H9 (cell line): Measurements from ENCODE around the gene TENM4. TPM values are rescaled to one million over a fixed set of nuclear protein-coding genes. Genes with fewer than 3 reads are reported as not detected.

Experiments used
- DNase-seq: peaks from one replicate; pipeline ENCODE4 v3.0.0-alpha.2; 2017
- H2AFZ ChIP-seq: one replicate; pipeline ENCODE4 v1.6.1; 2013; ENCODE audit warnings: mild to moderate bottlenecking, low read length, control low read depth, moderate library complexity
- H2AK5ac ChIP-seq: 2 replicates; pipeline ENCODE4 v1.6.1; 2013; ENCODE audit warnings: low read length, control low read depth, mixed read lengths; ENCODE audit not compliant: insufficient read length
- H2BK120ac ChIP-seq: one replicate; pipeline ENCODE4 v1.6.1; 2013; ENCODE audit warnings: low read depth, mild to moderate bottlenecking, low read length, control low read depth, inconsistent platforms; ENCODE audit not compliant: poor library complexity, severe bottlenecking
- H2BK12ac ChIP-seq: 2 replicates; pipeline ENCODE4 v1.6.1; 2013; ENCODE audit warnings: low read length, control low read depth, mixed read lengths, low read depth; ENCODE audit not compliant: insufficient read length
- H2BK15ac ChIP-seq: 2 replicates; pipeline ENCODE4 v1.6.1; 2013; ENCODE audit warnings: low read depth, low read length, control low read depth
- H2BK20ac ChIP-seq: one replicate; pipeline ENCODE4 v1.6.1; 2013; ENCODE audit warnings: low read depth, mild to moderate bottlenecking, low read length, control low read depth, inconsistent platforms; ENCODE audit not compliant: poor library complexity, severe bottlenecking
- H2BK5ac ChIP-seq: 2 replicates; pipeline ENCODE4 v1.6.1; 2013; ENCODE audit warnings: low read length, control low read depth, mixed read lengths; ENCODE audit not compliant: insufficient read length
- H3K14ac ChIP-seq: 2 replicates; pipeline ENCODE4 v1.6.1; 2013; ENCODE audit warnings: low read length, control low read depth; ENCODE audit not compliant: insufficient read depth
- H3K18ac ChIP-seq: 2 replicates; pipeline ENCODE4 v1.6.1; 2013; ENCODE audit warnings: low read depth, mild to moderate bottlenecking, mixed read lengths, low read length, control low read depth; ENCODE audit not compliant: insufficient read length
- H3K23ac ChIP-seq: 2 replicates; pipeline ENCODE4 v1.6.1; 2013; ENCODE audit warnings: low read length, control low read depth, mixed read lengths, low read depth; ENCODE audit not compliant: insufficient read length
- H3K23me2 ChIP-seq: 2 replicates; pipeline ENCODE4 v1.6.1; 2013; ENCODE audit warnings: low read depth, mild to moderate bottlenecking, mixed read lengths, low read length, control low read depth; ENCODE audit not compliant: insufficient read length, poor library complexity, severe bottlenecking
- H3K27ac ChIP-seq: 2 replicates; pipeline ENCODE4 v1.5.1; 2013; ENCODE audit warnings: low read length, control low read depth, mixed read lengths, low read depth; ENCODE audit not compliant: insufficient read length
- H3K27me3 ChIP-seq: 2 replicates; pipeline ENCODE4 v1.6.1; 2013; ENCODE audit warnings: low read length, control low read depth, inconsistent platforms; ENCODE audit not compliant: insufficient read depth
- H3K4ac ChIP-seq: 2 replicates; pipeline ENCODE4 v1.6.1; 2013; ENCODE audit warnings: low read depth, mild to moderate bottlenecking, control low read depth, inconsistent platforms, low read length, moderate library complexity
- H3K4me1 ChIP-seq: 2 replicates; pipeline ENCODE4 v1.6.1; 2013; ENCODE audit warnings: low read length, control low read depth, inconsistent platforms; ENCODE audit not compliant: insufficient read depth
- H3K4me2 ChIP-seq: 2 replicates; pipeline ENCODE4 v1.6.1; 2013; ENCODE audit warnings: low read length, control low read depth, mixed read lengths; ENCODE audit not compliant: insufficient read length, insufficient read depth
- H3K56ac ChIP-seq: 2 replicates; pipeline ENCODE4 v1.6.1; 2013; ENCODE audit warnings: low read depth, mild to moderate bottlenecking, mixed read lengths, low read length, control low read depth; ENCODE audit not compliant: insufficient read length
- H3K79me1 ChIP-seq: 2 replicates; pipeline ENCODE4 v1.6.1; 2013; ENCODE audit warnings: low read depth, mild to moderate bottlenecking, moderate library complexity, low read length, control low read depth, inconsistent platforms; ENCODE audit not compliant: insufficient read depth, poor library complexity, severe bottlenecking
- H3K79me2 ChIP-seq: 2 replicates; pipeline ENCODE4 v1.6.1; 2013; ENCODE audit warnings: low read length, control low read depth, inconsistent platforms; ENCODE audit not compliant: insufficient read depth
- H3K9ac ChIP-seq: 2 replicates; pipeline ENCODE4 v1.6.1; 2013; ENCODE audit warnings: low read length, control low read depth, mixed read lengths; ENCODE audit not compliant: insufficient read length; ENCODE audit errors: extremely low read depth
- H3K9me3 ChIP-seq: one replicate; pipeline ENCODE4 v1.6.1; 2013; ENCODE audit warnings: low read depth, low read length, inconsistent platforms; ENCODE audit not compliant: control insufficient read depth
- H3T11ph ChIP-seq: one replicate; pipeline ENCODE4 v1.6.1; 2013; ENCODE audit warnings: mild to moderate bottlenecking, low read length, control low read depth, inconsistent platforms
- H4K20me1 ChIP-seq: one replicate; pipeline ENCODE4 v1.6.1; 2013; ENCODE audit not compliant: control insufficient read depth, insufficient read length, insufficient read depth
- H4K5ac ChIP-seq: 2 replicates; pipeline ENCODE4 v1.6.1; 2013; ENCODE audit warnings: low read depth, mild to moderate bottlenecking, mixed read lengths, low read length, control low read depth; ENCODE audit not compliant: insufficient read length
- H4K8ac ChIP-seq: replicated peaks from 2 replicates; pipeline ENCODE4 v1.6.1; 2013; ENCODE audit warnings: low read length, control low read depth, mixed read lengths, low read depth; ENCODE audit not compliant: insufficient read length
- H4K91ac ChIP-seq: 2 replicates; pipeline ENCODE4 v1.6.1; 2013; ENCODE audit warnings: low read depth, mild to moderate bottlenecking, moderate library complexity, mixed read lengths, low read length, control low read depth; ENCODE audit not compliant: insufficient read length
- H3K27ac Mint-ChIP-seq, 3 experiments: 2 replicates in 2 of 3; 3 replicates in 1 of 3; pipeline ENCODE4 v1.8.0; 2020 to 2021; ENCODE audit warnings: mixed read lengths in 3 of 3, mild to moderate bottlenecking in 1 of 3, moderate library complexity in 1 of 3
- H3K27me3 Mint-ChIP-seq: 2 replicates; pipeline ENCODE4 v1.8.0; 2021; ENCODE audit warnings: low read depth, mild to moderate bottlenecking, moderate library complexity, mixed read lengths
- H3K36me3 Mint-ChIP-seq, 3 experiments: 2 replicates in 2 of 3; 3 replicates in 1 of 3; pipeline ENCODE4 v1.8.0; 2020 to 2021; ENCODE audit warnings: low read depth in 3 of 3, mixed read lengths in 3 of 3; ENCODE audit not compliant: insufficient read depth in 1 of 3
- H3K4me1 Mint-ChIP-seq, 2 experiments: 2 replicates each; pipeline ENCODE4 v1.8.0; 2020; ENCODE audit warnings: mixed read lengths in 2 of 2
- H3K4me3 Mint-ChIP-seq, 2 experiments: 2 replicates in 1 of 2; 3 replicates in 1 of 2; pipeline ENCODE4 v1.8.0; 2020 to 2021; ENCODE audit warnings: mild to moderate bottlenecking in 2 of 2, mixed read lengths in 2 of 2, moderate library complexity in 1 of 2
- H3K9me3 Mint-ChIP-seq, 2 experiments: 2 replicates in 1 of 2; 3 replicates in 1 of 2; pipeline ENCODE4 v1.8.0; 2020; ENCODE audit warnings: mild to moderate bottlenecking in 2 of 2, mixed read lengths in 2 of 2, moderate library complexity in 1 of 2
- WGBS: extraction: QIAGEN DNeasy Blood & Tissue Kit; methylation state at CpG from one replicate; pipeline ENCODE4 v1.1.7; 2013; ENCODE audit warnings: missing lambda C conversion rate, low lambda C conversion rate, mixed read lengths; ENCODE audit not compliant: insufficient read length; ENCODE audit errors: extremely low coverage; 5-methylcytosine and 5-hydroxymethylcytosine counted together
- total RNA-seq: library from RNA; stranded (reverse); gene quantifications from 2 replicates; pipeline ENCODE4 v1.2.1, GENCODE V29; 2021
- TF ChIP-seq, protein P1 (sequence below): fragments of 200-600 bp; sonication (generic); conservative IDR thresholded peaks from 3 replicates; pipeline ENCODE4 v1.8.0; 2021; ENCODE audit warnings: antibody characterized with exemption, mild to moderate bottlenecking

The TENM4 gene
- total RNA-seq, 1 experiment from 2014 or later = 4.6 TPM

DNA sequence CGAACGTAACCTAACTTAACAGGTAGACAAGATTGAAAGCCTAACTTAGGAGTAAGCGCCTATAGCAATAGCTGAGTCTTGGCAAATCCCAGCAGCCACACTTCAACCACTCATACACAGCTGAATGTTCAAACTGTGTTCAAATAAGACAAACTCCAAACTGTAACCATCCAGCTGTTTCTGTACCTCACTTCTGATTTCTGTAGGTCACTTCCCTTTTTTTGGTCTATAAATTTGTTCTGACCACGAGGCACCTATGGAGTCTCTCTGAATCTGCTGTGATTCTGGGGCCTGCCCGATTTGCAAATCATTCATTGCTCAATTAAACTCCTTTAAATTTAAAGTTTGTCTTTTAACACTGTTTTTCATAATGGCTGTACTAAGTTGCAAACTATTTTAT, 8.2 kb upstream of the TENM4 start:
- TF ChIP-seq, protein P1, sequence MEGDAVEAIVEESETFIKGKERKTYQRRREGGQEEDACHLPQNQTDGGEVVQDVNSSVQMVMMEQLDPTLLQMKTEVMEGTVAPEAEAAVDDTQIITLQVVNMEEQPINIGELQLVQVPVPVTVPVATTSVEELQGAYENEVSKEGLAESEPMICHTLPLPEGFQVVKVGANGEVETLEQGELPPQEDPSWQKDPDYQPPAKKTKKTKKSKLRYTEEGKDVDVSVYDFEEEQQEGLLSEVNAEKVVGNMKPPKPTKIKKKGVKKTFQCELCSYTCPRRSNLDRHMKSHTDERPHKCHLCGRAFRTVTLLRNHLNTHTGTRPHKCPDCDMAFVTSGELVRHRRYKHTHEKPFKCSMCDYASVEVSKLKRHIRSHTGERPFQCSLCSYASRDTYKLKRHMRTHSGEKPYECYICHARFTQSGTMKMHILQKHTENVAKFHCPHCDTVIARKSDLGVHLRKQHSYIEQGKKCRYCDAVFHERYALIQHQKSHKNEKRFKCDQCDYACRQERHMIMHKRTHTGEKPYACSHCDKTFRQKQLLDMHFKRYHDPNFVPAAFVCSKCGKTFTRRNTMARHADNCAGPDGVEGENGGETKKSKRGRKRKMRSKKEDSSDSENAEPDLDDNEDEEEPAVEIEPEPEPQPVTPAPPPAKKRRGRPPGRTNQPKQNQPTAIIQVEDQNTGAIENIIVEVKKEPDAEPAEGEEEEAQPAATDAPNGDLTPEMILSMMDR = no peak
- Histone ChIP-seq H2BK20ac (no peak overlapping the region), H3K4ac (no peak overlapping the region), H4K5ac (no peak overlapping the region), H3K9ac (no peak overlapping the region), H2AFZ (no peak overlapping the region), H2AK5ac (no peak overlapping the region), H4K8ac (no peak overlapping the region), H3K79me2 (no peaks in the 10 kb centered on the region), H3K23ac (no peak overlapping the region), H3K4me2 (no peak overlapping the region), H2BK120ac (no peak overlapping the region), H3K4me1 (no peaks in the 10 kb centered on the region), H2BK5ac (no peak overlapping the region), H3K23me2 (no peaks in the 10 kb centered on the region), H3T11ph (no peak overlapping the region), H3K56ac (no peak overlapping the region), H3K27me3 (no peaks in the 10 kb centered on the region), H4K20me1 (no peaks in the 10 kb centered on the region), H3K18ac (no peak overlapping the region), H3K14ac (no peak overlapping the region), H3K79me1 (no peaks in the 10 kb centered on the region), H2BK15ac (no peak overlapping the region), H3K27ac (no peak overlapping the region), H2BK12ac (no peak overlapping the region), H3K9me3 (no peaks in the 10 kb centered on the region), H4K91ac (no peak overlapping the region)
- Mint-ChIP-seq H3K27ac (no peak overlapping the region), H3K4me1 (peaks cover 18 to 22% of the 10 kb centered on the region in 2 experiments), H3K4me3 (no peak overlapping the region), H3K9me3 (no peaks in the 10 kb centered on the region), H3K27me3 (peaks cover 11% of the 10 kb centered on the region), H3K36me3 (no peaks in the 10 kb centered on the region)
- no peak for DNase-seq
- WGBS = no CpG with 5 or more reads among the region's 5 CpGs
